Fibroblast of mammary gland (primary cell): ENCODE data around the gene IL18R1.

Experiments used
- DNase-seq: peaks from one replicate; pipeline ENCODE4 v3.0.0-alpha.2; 2010; ENCODE audit warnings: low read depth
- H3K4me3 ChIP-seq: 2 replicates; pipeline ENCODE4 v1.5.1; 2011; ENCODE audit warnings: low read depth, mild to moderate bottlenecking, low read length, moderate library complexity; ENCODE audit not compliant: control insufficient read depth
- CTCF ChIP-seq: conservative IDR thresholded peaks from 2 replicates; pipeline ENCODE4 v1.5.1; 2011; ENCODE audit warnings: low read depth, low read length, inconsistent platforms; ENCODE audit not compliant: control insufficient read depth, insufficient read depth

IL18R1 gene

GRCh38 chr2:102335871-102336366 lies 19.7 kb upstream of the IL18R1 start:
- TF ChIP-seq CTCF = no peak
- DNase-seq = no peak
- H3K4me3 ChIP-seq = no peak overlapping the region

DNA sequence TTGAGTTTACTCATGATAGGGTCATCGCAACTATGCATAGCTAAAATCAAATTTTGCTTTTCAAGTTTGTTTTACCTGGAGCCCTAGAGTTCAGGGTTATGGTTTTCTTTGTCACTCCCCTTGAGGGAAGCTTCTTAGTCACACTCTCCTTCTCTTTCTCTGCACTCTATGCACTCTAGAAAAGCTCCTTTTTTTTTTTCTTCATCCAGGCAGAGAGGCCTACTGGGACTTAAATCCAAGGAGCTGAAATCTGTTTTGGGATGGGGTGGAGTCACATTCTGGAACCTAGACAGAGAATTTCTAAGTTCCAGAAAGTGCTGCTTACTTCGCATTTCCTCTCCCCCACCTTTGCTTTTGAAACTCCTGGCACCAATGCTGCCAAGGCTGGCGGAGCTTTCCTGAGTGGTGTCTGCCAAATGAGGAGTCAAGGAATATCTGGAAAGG lies 19.1 kb upstream of the IL18R1 start:
- no peak for TF ChIP-seq CTCF
- H3K4me3 ChIP-seq = no peak overlapping the region
- peak; percentile 63 for DNase-seq

DNA sequence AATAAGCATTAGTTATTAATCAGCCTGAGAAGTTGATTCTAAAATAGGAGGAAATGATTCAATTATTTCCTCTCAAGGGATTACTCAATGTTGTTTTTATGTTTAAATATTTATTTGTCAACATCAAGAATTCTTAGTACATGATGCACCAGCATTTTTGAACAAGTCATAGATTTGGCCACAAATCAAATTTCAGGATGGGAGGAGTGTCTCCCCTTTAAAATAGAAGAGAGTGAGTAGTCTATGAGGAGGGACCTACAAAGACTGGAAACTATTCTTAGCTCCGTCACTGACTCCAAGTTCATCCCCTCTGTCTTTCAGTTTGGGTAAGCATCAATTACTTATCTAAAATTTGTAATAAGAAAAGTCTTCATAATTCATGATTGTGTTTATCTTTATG lies 18.6 kb upstream of the IL18R1 start:
- DNase-seq = peak; percentile 81
- H3K4me3 ChIP-seq = no peak overlapping the region
- no peak for TF ChIP-seq CTCF

GRCh38 chr2:102337481-102338386 lies 17.9 kb upstream of the IL18R1 start:
- no peak for TF ChIP-seq CTCF

DNA sequence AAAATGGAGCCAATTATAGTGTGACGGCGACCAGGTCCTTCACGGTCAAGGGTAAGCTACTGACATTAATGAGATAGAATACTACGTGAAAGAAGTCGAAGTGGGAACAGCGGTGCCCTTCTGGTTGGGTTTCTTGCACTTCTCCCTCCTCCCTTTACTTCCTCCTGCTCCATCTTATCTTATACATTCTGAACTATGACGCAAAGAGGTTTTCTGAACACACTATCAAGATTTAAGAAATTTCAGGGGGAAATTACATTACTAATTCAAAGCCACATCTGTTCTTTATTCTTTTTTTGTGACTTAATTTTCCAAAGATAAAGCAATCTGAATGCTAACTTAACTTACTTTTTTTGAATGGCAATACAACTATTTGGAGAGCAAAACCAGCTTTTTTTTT lies 14.8 kb upstream of the IL18R1 start:
- no peak for DNase-seq
- no peak for TF ChIP-seq CTCF
- H3K4me3 ChIP-seq = no peak overlapping the region

More at GRCh38 chr2:102337481-102338386, 17.9 kb upstream of the IL18R1 start:
- DNase-seq = peak; percentile 60
- no peak overlapping the region for H3K4me3 ChIP-seq

DNA sequence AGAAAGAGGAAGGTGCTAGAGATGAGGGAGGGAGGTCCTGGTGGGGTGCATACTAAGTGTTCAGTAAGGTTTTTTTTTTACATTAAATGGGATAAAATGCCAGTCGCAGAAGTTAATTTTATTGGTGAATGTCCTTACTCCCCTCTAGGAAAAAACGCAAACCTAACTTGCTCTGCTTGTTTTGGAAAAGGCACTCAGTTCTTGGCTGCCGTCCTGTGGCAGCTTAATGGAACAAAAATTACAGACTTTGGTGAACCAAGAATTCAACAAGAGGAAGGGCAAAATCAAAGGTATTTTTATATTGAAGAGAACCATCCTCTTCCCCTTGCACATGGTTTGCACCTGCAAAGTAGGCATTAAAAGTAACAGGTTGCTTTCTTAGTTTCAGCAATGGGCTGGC lies 12.7 kb upstream of the IL18R1 start:
- TF ChIP-seq CTCF = peak; percentile 36
- H3K4me3 ChIP-seq = no peak overlapping the region
- DNase-seq = peak; percentile 40
